ENCODE data around the gene SPO11.

The SPO11 gene

DNA sequence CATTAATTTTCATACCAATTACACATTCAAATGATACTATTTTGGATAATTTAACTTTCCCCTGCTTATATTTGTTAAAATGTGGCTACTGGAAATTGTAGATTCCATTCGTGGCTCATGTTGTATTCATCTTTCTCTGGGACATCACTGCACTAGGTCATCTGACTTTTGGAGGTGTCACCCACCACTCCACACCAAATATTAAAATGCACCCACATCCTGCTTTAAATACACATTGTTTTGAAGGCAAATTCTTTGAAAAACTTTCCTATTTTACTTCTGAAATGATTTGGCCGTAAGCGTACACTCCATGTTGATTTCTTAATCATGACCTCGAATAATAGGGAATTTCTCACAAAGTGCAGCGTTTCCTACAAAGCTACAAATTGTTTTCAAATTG, 52.9 kb downstream of the SPO11 start:
- no peaks in the 10 kb centered on the region for H3F3A ChIP-seq (ENCODE audit: low read depth)
- H3K9ac ChIP-seq (ENCODE audit: low read depth, low read length, poor library complexity, severe bottlenecking) = no peak overlapping the region
- H3K4me2 ChIP-seq (ENCODE audit: low read depth, low read length, poor library complexity, severe bottlenecking) = no peak overlapping the region
- H3K9me3 ChIP-seq (ENCODE audit: insufficient read depth, low read depth, low read length) = no peaks in the 10 kb centered on the region
- H3K4me1 ChIP-seq (ENCODE audit: insufficient read depth, low read length, poor library complexity, severe bottlenecking) = no peaks in the 10 kb centered on the region
- H2AFZ ChIP-seq (ENCODE audit: low read length) = no peak overlapping the region
- H3K36me3 ChIP-seq (ENCODE audit: insufficient read depth, low read length) = peaks cover 22% of the 10 kb centered on the region; the same call in 1 of the 2 replicates
- no peak overlapping the region for H3K4me3 ChIP-seq (ENCODE audit: low read length, poor library complexity, severe bottlenecking)
- H3K79me2 ChIP-seq (ENCODE audit: insufficient read depth, low read length) = no peaks in the 10 kb centered on the region
- no peaks in the 10 kb centered on the region for H4K20me1 ChIP-seq (ENCODE audit: insufficient read depth, low read length, poor library complexity, severe bottlenecking)
- no peaks in the 10 kb centered on the region for H3K27me3 ChIP-seq (ENCODE audit: insufficient read depth, low read length, poor library complexity, severe bottlenecking)
- TF ChIP-seq, protein P1, sequence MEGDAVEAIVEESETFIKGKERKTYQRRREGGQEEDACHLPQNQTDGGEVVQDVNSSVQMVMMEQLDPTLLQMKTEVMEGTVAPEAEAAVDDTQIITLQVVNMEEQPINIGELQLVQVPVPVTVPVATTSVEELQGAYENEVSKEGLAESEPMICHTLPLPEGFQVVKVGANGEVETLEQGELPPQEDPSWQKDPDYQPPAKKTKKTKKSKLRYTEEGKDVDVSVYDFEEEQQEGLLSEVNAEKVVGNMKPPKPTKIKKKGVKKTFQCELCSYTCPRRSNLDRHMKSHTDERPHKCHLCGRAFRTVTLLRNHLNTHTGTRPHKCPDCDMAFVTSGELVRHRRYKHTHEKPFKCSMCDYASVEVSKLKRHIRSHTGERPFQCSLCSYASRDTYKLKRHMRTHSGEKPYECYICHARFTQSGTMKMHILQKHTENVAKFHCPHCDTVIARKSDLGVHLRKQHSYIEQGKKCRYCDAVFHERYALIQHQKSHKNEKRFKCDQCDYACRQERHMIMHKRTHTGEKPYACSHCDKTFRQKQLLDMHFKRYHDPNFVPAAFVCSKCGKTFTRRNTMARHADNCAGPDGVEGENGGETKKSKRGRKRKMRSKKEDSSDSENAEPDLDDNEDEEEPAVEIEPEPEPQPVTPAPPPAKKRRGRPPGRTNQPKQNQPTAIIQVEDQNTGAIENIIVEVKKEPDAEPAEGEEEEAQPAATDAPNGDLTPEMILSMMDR (conservative IDR thresholded peaks at IDR 0.05; ENCODE audit: low read length) = no peak
- TF ChIP-seq EZH2phosphoT487 (IDR thresholded peaks at IDR 0.05; ENCODE audit: borderline replicate concordance) = no peak
- H3K9me2 ChIP-seq (replicated peaks; ENCODE audit: low read depth, low read length) = no peaks in the 10 kb centered on the region

DNA sequence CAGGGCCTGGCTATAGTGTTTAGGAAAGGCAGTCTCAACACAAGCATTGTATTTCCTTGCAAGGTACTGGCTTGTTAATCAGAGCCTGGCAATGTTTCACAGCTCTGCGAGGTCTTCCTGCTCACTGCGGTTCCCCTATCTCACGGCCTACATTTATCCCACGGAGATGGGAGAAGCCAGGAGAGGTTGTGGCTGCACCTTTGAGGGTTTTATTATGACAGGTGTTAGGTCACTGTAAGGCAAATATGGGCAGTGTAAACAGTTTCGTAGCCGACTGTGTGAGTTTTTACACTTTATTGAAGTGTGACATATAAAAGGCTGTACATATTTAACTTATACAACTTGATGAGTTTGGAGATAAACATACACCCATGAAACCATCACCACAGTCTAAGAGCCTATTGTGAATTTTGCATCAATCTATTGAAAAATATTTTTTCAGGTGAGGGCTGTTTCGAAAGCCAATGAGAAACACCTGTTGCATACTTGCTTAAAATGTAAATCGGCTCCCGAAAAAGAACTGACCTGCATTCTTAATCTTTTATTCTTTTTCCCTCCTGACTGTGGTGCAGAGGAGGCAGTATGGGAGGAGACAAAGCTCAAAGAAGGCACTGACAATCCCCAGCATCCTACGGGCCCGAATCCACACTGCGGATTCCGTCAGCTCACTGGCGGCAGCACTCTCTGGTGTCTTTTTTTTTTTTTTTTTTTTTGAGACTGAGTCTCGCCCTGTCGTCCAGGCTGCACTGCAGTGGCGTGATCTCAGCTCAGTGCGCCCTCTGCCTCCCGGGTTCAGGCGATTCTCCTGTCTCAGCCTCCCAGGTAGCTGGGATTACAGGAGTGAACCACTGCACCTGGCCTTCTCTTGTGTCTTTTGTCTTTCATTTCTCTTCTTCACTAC, 54.1 kb downstream of the SPO11 start:
- no peaks in the 10 kb centered on the region for H3K27me3 ChIP-seq (ENCODE audit: insufficient read depth, low read length, poor library complexity, severe bottlenecking)
- no peak overlapping the region for H3K4me2 ChIP-seq (ENCODE audit: low read depth, low read length, poor library complexity, severe bottlenecking)
- TF ChIP-seq, protein P1 (conservative IDR thresholded peaks at IDR 0.05; ENCODE audit: low read length) = no peak
- no peak for TF ChIP-seq EZH2phosphoT487 (IDR thresholded peaks at IDR 0.05; ENCODE audit: borderline replicate concordance)
- no peaks in the 10 kb centered on the region for H3K9me2 ChIP-seq (replicated peaks; ENCODE audit: low read depth, low read length)
- no peaks in the 10 kb centered on the region for H4K20me1 ChIP-seq (ENCODE audit: insufficient read depth, low read length, poor library complexity, severe bottlenecking)
- H3F3A ChIP-seq (ENCODE audit: low read depth) = no peaks in the 10 kb centered on the region
- no peaks in the 10 kb centered on the region for H3K9me3 ChIP-seq (ENCODE audit: insufficient read depth, low read depth, low read length)
- H3K9ac ChIP-seq (ENCODE audit: low read depth, low read length, poor library complexity, severe bottlenecking) = no peak overlapping the region
- H3K4me1 ChIP-seq (ENCODE audit: insufficient read depth, low read length, poor library complexity, severe bottlenecking) = peaks cover 2% of the 10 kb centered on the region
- no peaks in the 10 kb centered on the region for H3K79me2 ChIP-seq (ENCODE audit: insufficient read depth, low read length)
- no peak overlapping the region for H2AFZ ChIP-seq (ENCODE audit: low read length)
- H3K4me3 ChIP-seq (ENCODE audit: low read length, poor library complexity, severe bottlenecking) = no peak overlapping the region
- H3K36me3 ChIP-seq (ENCODE audit: insufficient read depth, low read length) = peaks cover 11% of the 10 kb centered on the region; the same call in 1 of the 2 replicates

DNA sequence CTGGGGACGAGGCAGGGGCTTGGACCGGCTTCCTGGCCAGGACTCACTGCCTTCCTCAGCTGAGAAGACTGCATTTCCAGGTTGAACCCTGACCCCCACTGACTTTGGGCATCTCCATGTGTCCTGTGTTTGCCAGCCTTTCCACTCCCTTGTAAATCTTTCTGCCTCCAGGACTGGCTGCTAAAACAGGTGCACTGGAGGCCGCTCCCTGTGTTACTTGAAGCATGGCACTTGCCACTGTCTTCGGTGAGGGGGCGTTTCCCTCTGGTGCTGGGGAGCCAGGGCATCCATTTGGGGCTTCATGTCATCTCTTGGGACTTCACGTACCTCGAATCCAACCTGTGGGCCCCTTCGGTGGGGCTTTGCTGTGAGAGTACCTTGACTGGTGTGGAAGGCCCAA, 54.9 kb downstream of the SPO11 start:
- Histone ChIP-seq H2AFZ (ENCODE audit: low read length) (no peak overlapping the region), H3K9me3 (ENCODE audit: insufficient read depth, low read depth, low read length) (no peaks in the 10 kb centered on the region), H3K79me2 (ENCODE audit: insufficient read depth, low read length) (no peaks in the 10 kb centered on the region), H3F3A (ENCODE audit: low read depth) (no peaks in the 10 kb centered on the region), H3K9ac (ENCODE audit: low read depth, low read length, poor library complexity, severe bottlenecking) (no peak overlapping the region), H3K9me2 (replicated peaks; ENCODE audit: low read depth, low read length) (no peaks in the 10 kb centered on the region), H3K4me3 (ENCODE audit: low read length, poor library complexity, severe bottlenecking) (no peak overlapping the region), H4K20me1 (ENCODE audit: insufficient read depth, low read length, poor library complexity, severe bottlenecking) (no peaks in the 10 kb centered on the region), H3K36me3 (ENCODE audit: insufficient read depth, low read length) (peaks cover 5% of the 10 kb centered on the region; the same call in 1 of the 2 replicates), H3K4me1 (ENCODE audit: insufficient read depth, low read length, poor library complexity, severe bottlenecking) (peaks cover 7% of the 10 kb centered on the region), H3K27me3 (ENCODE audit: insufficient read depth, low read length, poor library complexity, severe bottlenecking) (no peaks in the 10 kb centered on the region), H3K4me2 (ENCODE audit: low read depth, low read length, poor library complexity, severe bottlenecking) (no peak overlapping the region)
- TF ChIP-seq, protein P1 (conservative IDR thresholded peaks at IDR 0.05; ENCODE audit: low read length) = no peak
- TF ChIP-seq EZH2phosphoT487 (IDR thresholded peaks at IDR 0.05; ENCODE audit: borderline replicate concordance) = no peak

All from Loucy (cell line).